T-helper 9 cell (primary cell): ENCODE results near the gene DOCK8.

ENCODE experiments used
- DNase-seq: peaks from one replicate; pipeline ENCODE4 v3.0.0-alpha.2; 2020

Gene DOCK8

DNA sequence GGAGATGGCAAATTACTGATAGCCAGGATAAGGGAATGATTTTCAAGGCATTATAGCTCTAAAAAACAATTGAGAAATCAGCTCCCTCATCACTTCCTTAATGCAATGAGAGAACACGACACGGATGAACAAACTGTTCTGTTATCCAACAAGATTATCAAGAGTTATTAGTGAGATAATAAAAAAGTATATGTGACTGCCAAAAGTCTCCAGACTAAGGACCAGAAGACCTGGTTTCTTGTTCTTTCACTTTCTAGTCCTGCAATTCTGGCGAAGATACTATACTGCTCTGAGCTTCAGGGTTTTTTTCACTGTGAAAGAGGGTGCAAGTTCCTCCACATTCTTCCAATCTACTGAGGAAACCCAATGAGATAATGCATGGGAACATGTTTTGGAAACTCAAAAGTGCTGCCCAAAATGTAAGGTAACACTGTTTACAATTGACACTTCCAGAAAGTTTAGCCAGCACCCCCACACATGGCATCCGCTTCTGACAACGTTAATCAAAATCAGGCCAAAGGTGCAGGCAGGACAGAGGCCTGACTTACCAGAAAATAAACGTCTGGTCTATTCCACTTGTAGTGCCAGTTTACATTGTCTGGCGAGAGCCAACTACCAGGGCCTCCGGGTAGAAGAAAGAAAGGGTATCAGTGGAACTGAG, 254.2 kb downstream of the DOCK8 start:
- DNase-seq = no peak

DNA sequence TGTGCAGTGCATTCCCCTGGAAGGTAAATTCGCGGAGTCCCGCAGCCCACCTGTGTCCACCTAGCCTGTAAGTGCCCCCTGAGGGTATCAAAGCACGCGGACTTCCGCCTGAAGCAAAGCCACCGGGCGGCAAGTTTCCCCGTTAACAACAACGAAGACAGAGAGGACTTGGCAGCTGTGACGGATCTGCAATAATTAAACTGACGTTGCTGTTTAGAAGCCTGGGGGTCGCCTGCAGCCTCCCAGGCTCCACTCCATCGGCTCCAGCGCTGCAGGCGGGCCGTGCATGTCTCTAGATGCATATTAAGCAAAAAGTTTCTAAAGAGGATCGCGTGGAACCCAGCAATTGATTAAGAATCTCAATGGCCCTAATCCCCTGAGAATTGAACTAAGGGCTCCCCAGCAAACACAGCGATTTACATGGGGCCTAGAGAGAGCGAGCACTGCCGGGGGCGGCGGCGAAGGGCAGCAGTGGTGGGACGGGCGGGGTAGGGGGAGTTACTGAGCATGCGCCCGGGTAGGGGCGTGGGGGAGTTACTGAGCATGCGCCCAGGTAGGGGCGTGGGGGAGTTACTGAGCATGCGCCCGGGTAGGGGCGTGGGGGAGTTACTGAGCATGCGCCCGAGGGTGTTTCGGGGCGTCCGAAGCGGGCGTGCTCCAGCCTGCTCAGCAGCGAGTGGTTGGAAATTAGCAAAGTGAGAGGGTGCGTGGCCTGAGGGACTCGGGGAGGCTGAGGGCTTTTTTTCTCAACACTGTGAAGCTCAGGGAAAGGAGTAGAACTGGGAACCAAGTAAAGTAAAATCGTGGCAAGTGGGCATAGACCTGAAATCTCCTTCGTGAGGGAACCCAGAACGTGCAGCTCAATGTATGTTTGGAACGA, 255.2 kb downstream of the DOCK8 start:
- peak; percentile 76 for DNase-seq

DNA sequence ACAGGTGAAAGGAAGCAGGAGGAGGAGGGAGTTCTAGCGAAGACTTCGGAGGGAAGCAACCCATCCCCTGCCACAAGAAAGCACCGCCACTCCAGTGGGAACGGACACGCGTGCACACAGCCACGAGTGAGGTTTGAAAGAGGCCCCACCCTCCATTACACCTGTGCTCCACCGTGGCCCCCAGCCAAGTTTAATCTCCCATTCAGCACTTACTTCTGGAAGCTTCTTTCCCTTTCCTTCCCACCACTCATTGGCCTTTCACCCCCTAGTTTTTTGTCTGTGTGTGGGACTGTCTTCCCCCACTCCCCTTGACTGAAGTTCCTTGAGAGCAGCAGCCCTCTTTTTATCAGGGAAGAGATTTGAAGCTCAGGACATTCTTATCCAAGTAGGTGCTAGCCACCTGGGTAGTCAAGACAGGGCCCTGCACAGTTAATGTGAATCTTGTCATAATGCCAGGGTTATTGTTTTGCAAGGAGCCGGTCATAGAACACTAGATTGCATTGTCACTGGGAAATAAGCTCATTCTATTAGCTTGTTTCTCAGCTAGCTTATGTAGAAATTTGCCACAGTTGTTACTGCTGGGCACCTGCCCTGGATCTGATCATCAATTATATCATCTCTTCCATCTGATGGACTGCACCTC, 256.0 kb downstream of the DOCK8 start:
- no peak for DNase-seq

DNA sequence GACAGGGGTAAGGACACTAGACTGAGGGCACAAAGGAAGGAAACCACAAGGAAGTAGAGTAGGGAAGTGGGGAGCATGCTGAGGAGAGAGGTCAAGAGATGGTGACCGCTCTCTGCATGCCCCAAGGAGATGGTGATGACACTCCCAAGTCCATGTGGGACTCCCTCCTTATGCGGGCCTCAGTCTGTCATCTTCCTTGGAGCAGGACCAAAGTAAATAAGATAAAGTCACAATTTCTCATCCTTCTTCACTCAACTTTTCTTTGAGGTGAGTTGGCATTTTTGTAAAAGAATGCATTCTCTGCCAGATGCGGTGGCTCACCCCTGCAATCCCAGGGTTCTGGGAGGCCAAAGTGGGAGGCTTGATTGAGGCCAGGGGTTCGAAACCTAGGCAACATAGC, 256.7 kb downstream of the DOCK8 start:
- no peak for DNase-seq

DNA sequence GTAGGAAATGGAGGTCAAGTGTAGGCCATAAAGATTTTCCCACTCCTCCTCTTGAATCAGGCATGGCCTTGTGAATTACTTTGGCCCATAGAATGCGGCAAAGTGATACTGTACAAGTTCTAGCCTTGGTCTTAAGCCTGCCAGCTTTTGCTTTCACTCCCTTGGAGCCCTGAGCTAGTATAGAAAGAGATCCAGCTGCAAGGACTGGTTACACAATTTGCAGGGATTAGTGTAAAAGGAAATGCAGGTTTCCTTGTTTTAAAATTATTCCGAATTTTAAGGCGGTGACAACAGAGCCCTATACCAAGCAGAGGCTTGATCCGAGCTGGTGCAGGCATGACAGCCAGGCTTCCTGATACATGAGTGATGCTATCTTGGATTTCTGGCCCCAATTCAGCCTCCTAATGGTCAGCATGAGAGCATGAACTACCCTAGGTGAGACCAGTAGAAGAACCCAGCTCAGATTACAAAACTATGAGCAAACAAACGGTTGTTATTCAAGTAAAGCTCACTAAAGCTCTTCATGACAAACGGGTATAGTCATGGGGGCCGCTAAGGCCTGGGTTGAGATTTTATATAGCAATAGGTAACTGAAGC, 257.9 kb downstream of the DOCK8 start:
- no peak for DNase-seq

DNA sequence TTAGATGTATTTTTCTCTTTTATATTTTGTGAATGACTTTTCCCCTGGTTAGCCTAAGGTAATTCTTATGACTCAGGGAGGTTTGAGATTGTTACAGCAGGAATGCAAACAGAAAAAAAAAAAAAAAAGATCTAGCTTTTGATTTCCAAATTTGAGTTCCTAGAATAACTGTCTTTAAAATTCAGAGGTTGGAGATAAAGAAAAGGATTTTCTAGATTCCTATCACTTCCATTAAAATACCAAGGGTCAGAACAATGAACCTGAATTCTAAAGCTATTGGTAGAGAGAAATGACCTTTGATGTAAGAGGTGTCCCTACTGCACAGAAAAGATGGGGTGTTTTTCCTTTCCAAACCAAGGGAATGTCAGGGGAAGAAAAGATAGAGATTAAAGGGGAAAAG, 262.5 kb downstream of the DOCK8 start:
- no peak for DNase-seq

DNA sequence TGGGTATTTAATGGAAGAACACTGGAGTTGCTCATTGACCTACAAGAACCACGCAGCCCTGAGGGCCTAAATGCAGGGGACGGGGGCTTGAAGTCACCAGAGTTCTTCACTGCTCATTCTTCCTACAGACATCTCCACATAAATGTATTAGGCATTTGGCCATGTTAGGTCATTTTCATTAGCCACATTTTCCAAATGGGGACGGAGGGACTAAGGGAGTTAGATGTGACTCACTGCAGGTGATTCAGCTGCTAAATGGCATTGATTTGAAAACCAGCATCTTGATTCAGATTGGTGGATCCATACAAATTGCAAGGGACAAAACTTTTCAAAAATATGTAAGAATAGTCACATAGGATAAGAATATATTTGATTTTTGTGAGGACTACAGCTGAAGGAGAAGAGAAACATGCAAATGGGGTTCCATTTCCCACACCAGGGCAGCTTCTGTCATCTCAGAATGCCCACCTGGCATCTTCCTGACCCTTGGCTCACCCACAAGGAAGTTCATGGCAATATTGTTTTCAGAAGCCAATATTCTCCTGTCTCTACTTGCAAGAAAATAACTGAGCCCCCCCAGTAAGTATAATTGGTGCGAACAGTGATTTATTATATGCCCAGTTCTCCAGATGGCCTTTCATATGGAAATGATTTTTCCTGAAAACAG, 264.8 kb downstream of the DOCK8 start:
- DNase-seq = no peak

DNA sequence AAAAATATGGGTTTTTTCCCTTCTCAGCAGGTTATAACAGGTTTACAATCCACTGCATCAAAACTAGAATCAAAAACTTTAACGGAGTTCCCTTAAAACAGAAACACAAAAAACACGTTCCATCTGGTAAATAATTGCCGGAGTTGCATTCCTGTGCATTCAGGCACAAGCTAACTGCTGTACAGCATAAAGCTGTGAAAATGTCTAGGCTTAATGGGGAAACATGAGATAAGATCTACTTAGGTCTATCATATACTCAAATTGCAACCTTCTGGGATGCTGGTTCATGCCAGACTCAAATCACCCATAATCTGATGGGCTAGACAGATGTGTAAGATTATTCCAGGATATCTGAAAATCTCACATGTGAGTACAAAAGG, 265.3 kb downstream of the DOCK8 start:
- DNase-seq = no peak

DNA sequence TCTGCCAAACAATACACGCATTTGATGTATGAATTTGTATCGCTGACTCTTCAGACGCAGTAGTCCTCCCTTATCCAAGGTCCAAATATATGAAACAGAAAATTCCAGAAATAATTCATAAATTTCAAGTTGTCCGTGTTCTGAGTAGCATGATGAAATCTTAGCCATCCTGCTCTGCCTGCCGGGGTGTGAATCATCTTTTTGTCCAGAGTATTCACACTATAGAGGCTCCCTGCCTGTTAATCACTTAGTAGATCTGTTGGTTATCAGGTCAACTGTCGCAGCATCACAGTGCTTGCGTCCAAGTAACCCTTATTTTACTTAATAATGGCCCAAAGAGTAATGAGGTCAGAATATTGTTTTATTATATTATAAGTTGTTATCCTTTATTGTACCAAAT, 268.1 kb downstream of the DOCK8 start:
- no peak for DNase-seq

DNA sequence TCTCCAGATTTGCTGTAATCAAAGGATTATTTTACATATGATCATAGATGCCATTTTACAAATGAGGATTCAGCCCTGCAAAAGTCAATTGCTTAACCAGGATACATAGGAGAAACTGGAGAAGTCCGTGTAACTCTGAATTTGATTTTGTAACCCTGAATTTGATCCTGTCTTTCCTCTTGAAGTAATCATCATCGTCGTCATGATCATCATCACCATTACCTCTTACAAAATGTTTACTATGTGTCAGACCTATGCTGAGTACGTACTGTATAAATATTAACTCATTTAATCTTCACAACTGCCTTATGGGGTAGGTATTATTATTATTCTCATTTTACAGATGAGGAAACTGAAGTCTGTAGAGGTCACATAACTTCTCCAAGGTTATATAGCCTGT, 271.5 kb downstream of the DOCK8 start:
- no peak for DNase-seq

DNA sequence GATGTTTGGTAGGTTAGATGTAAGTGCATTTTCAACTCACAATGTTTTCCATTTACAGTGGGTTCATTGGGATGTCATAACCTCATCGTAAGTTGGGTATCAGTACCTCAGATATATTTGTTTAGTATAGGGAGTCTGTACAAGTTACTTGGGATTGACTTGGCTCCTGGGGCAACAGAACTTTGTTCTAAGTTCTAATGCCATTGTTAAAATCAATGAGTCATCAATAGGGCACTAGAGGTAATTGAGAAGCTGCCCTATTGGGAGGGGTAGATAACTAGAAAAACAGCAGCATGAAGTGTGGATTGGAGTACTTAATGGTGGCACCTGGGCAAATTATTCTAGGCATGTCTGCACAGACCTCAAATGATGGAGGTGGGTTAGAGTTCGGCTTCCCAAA, 272.8 kb downstream of the DOCK8 start:
- DNase-seq = no peak

DNA sequence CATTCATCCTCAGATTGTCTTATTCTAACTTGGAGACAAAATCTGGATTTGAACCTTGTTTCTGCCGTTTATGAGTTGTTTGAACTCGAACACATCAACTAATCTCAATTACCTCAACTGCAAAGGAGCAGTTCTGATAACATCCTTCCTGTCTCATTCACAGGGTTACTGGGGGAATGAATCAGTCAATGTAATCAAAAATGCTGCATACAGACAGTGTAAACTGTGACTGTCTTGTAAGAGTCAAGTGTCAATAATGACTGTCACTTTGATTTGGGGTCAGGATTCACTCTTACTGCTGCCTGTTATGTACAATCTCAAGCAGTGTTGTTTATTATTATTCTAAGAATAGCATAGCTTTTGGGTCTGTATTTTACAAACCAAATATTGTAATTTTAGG, 273.8 kb downstream of the DOCK8 start:
- DNase-seq = no peak

DNA sequence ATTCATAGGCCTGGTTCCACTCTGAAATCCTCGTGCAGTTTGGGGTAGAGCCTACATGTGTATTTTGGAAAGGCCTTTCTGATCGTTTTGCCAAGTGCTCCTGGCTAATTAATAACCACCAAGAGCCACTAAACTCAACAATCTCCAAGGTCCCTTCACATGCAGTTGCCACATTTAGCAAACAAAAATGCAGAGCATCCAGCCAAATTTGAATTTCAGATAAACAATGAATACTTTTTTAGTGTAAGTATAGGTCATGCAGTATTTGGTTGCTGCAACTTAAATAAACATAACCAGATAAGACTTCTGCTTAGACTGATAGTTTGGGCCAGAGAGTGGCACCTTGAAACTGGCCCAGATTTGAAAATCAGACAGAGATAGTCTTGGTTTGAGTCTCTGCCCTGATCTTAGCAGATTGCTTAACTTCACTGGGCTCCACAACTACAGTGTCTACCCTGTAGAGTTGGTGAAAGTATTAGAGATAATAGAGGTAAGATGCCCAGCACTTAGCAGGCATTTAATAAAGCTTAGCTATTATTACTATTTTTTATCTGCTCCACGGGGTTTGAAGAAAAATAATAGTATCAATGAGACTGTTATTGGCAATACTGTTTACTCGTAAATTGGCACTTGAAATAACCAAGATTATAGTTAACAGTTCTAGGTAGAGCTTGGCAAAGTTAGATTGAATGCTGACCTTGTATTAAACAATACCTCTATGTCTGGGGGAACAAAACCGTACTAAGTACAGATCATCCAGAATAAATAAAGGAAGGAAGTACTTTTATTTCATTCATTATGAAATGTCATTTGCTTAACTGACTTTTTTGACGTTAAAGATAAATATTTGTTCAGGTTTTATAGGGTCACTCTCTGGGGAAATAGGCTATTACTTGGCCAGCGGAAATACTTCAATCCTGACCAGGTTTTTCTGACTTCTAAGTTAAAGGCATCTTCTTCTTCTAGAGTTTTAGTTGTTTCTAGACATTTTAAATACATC, 274.8 kb downstream of the DOCK8 start:
- DNase-seq = no peak

DNA sequence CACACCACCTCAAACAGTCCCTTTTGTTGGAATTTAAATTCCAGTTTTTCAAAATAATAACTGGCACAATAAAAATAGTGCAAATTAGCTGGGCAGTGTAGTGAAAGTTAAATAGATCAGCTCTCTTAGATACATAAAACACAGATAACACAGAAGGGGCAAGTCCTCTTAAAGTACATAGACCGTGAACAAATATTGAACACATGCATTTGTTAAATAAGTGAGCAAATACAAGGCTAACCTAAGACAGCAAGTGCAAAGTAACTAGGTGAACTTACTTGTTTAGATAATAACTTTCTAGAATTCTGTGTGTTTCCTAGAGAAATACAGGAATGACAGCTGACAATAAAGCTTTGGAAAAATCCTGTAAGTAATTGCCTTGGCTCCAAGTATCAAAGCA, 280.1 kb downstream of the DOCK8 start:
- no peak for DNase-seq

DNA sequence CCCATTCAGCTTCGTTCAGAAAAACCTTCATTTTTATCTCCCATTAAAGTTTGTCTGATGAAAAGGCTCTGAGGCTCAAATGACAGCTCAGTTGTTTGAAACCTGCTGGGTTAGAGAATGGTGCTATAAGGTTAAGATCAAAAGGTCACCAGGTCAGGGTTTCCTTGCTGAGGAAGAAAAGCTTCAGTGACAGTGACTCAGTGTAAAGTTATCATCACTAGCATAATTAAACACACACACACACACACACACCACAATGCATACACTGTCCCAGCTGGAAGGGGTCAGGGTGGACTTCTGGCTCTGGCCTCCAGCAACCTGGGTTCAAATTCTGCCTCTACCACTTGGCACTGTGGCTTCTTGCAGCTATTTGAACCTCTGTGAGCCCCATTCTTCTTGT, 281.1 kb downstream of the DOCK8 start:
- no peak for DNase-seq

DNA sequence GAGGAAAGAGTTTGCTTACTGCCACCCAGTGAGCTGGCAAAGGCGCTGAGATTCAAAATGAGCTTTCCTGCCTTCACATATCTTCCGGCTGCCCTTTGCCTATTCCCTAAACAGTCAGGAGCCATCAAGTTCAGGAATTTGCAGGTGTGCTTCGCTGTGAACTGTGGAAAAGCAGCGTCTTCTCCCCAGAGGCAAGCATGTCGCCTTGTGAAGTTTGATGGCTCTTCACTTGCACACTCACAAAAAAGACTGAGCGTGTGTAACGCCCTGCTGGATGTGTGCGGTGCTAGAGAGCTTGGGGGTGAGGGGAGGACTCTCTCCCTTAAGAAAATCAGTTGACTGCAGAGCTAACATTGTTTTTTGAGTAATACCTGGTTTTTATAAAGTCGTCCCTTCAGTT, 288.7 kb downstream of the DOCK8 start:
- no peak for DNase-seq

DNA sequence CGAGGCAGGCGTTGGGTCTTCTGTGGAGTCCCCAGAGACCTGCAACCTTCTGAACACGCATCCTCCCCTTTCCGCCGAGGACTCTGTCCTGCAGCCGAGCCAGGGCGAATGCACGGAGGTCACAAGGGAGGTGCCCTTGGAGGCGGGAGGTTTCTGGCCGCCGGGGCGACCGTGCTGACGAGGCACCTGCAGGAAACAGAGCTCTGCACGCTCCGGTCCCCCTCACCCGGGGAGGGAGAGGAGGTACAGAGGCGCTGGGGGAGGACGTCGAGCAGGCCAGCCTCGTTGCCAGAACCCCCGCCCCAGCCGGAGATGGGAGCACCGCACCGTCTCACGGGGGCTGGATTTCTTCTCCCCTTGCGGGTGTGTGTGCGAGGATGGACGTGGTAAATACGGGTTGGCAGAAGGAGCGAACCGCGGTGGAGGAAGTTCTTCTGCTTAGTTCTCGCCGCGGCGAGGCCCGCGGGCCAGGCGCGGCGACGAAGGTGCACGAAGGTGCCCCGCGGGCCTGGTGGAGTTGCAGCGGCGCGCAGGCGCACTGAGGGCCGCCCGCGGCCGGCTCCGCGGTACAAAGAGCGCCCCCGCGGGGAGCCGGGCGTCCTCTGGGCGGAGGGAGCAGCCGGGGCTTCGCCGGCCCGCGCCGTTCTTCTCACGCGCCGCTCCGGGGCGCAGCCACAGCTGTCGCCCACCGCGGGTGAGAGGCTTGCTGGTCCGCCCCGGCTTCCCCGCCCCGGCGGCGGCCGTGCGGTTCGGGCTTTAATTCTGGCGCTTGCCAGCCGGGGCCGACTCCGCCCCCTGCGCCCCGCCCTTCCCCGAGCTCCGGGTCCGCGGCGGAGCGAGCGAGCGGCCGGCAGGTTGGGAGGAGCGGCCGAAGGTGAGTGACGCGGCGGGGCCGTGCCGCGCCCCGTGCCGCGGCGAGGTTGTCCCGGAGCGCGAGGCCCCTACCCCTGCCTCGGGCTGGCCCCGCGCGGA, 289.5 kb downstream of the DOCK8 start, which contains the start of gene KANK1:
Gene KANK1 (plus strand): TSS at position 815 of the 972 bp plus-strand sequence.
- peak; percentile 60 for DNase-seq

DNA sequence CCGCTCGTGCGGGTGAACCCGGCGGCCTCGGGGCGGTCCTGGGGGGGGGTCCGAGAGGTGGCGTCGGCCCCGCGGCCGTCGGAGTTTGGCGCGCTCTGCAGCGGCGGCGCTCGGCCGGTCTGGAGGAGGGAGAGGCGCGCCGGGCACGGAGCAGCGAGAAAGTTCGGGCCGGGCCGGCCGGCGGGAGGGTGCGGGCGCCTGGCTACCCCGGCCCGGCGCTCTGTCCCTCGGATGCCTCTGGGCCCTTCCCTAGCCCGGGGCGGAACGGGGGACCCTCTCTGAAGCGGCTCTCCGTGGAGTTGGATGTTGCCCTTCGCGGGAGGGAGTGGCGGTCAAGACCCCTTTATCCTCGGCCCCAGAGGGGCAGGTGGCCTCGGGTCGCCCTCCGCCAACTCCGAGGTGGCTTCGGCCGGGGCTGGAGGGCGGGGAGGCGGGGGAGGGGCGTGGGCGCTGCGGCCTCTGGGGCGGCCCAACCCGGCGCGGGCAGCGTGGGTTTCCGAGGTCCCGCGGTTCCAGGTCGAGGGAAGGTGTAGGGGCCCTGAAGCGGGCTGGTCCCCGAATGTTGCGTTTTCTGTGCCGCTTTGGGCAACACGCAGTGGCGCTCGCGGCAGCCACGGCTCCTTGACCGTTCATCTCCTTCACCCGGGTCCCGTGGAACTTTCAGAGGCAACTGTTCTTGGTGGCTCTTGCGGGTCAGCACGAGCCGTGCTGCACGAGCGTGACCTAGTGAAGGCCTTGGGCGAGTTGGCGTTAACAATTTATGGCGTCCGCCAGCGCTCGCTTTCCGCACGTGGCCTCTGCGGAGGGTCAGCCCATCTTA, 290.5 kb downstream of the DOCK8 start:
- DNase-seq = no peak

DNA sequence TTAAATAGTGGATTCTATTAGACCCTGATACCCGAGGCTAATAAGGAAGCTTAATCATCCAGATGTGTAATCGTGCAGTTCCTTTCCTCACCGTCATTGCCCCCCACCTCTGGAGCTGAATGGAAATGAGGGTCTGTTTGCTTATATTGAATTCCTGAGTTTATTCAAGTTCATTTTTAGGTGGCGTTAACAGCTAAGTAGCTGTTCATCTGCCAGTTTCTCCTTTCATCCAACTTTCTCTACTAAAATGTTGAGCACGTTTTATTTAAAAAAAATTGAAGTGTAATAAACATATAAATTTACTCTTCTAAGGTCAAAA, 291.0 kb downstream of the DOCK8 start:
- no peak for DNase-seq

DNA sequence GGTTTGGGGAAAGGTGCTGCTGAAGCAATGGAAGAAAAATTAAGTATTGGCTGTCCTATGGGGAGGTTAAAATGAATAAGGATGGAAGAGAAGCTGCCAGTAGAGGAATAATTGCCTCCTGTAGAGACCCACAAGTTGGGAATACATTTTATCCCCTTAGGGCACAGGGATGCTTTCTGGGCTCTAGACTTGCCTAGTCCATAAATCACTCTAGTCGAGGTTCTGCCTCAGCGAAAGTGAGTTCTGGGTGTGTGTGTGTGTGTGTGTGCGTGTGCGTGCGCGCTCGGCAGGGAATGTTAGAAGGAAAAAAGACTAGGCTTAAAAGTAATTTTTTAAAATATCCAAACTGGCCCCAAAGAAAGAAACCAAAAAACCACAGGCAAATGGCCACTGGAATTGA, 291.6 kb downstream of the DOCK8 start:
- no peak for DNase-seq
